G401.6 (cell line): Measurements from ENCODE around the gene ACIN1.
"Not testable (repeated sequence)": the region's sequence is repeated elsewhere in the genome, so short reads cannot be mapped to it uniquely, and the experiment has no call there.

Experiments
- FAIRE-seq: peaks from 2 replicates; lab custom pipeline; 2012; peaks lifted over from hg19 to GRCh38; lab: Jason Lieb, UNC

The ACIN1 gene

DNA sequence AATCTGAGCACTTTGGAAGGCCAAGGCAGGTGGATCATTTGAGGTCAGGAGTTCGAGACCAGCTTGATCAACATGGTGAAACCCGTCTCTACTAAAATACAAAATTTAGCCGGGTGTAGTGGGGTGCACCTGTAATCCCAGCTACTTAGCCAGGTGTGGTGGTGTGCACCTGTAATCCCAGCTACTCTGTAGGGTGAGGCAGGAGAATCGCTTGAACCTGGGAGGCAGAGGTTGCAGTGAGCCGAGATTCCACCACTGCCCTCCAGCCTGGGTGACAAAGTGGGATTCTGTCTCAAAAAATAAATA is 81.2 kb downstream of the ACIN1 start:
- not testable (repeated sequence) for FAIRE-seq

DNA sequence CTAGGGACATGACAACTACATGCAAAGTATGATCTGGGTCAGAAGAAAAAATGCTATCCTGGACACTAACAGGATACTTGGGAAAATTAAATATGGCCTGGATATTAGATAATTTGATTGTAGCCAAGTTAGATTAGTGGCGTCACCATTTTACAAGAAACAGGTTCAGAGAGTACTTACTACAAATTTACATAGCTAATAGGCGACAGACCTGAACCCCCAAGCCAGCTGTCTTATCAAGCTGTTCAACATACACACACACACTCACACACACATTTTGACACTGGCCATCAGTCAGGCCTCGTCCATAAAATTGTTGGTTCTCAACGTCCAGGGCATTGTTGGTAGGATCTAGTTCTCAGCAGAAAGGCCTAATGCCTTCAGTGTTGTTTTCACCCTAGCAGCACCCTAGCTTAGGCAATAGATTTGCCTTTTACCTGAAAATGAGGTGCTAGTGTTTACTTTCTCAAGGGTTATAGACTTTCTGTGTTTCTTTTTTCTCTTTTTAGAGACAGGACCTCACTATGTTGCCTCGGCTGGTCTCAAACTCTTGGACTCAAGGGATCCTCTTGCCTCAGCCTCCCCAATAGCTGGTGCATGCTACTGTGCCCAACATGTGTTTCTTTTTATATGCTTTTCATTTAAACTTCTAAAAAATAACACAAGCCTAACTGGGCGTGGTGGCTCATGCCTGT is 81.7 kb downstream of the ACIN1 start:
- FAIRE-seq, result no peak

DNA sequence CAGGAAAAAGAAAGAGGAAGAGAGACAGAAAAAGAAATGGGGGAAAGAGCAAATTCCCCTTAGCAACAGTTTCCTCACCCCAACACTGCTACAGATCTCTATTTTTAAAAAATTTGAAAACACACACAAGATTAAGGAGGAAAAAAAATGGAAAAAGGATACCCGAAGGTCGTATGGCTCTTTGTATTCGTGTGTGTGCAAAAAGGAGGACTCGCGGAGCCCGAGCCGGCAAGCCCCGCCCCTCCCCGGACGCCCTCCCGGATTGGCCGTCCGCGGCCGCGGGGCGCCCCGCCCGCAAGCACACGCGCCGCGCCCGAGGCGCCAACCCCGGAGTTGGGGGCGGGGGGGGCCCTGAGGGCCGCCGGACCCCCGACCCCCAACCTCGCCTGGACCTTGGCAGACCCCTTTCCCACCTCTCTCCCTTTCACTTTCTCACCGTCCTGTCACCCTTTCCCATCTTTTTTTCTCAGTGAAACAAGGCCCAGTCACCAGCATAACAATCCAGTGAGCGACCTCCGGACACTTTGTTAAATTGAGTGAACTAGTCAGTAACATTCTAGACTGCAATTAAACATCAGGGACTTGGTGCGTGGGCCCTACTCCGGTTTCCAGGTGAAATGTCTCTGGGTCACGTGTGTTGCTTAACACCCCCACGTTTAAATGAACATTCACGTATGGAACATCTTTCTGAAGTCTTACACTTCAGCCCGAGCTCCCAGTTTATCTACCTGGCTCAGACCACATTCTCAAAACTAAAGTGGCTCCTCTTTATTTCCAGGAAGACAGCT is 84.8 kb downstream of the ACIN1 start, which contains the start of gene C14orf93:
C14orf93 (minus strand) TSS at position 205 of the 788 bp plus-strand sequence. CDS start 11,120 bp downstream, outside the sequence.
- FAIRE-seq, result no peak

DNA sequence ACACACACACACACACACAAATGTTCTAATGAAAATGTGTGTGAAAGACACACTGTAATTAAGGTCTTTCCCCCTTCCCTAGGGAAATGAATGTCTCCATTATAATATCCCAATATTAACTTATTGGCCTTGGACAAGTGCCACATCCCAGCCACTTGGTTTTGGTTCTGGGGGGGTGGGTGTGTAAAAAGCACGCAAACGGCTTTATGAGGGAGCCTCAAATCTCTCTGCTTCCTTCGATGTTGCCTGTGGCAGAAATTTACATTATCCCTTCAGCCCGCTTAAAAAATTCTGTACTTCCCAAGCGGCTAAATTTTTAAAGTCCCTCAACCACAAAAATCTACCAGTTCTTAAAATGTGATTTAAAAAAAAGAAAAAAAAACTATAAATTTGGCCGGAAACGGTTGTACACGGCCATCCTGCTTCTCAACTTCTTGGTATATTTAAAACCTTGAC is 85.4 kb downstream of the ACIN1 start:
- FAIRE-seq, result peak; percentile 27

DNA sequence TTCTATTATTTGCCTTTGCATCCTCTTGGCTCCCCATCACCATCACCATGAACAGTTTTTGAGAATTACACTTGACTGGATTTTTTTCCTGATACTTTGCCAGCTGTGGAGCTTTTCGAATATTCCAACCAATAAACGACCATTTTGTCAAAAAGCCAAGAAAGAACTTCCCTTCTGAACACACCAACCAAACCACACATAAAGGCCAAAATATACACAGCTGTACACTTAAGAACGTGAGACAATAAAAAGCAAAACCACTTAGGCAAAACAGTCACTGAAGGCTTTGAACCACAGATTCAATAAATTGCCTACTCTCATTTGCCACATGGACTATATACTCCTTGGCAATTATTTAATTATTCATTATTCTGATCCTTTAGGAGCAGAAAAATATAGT is 86.1 kb downstream of the ACIN1 start:
- FAIRE-seq, result no peak
